Stimulated activated CD8-positive, alpha-beta memory T cell treated with anti-CD3 and anti-CD28 coated beads, Interleukin-4, amount 100 ng/mL, for 24 hours (primary cell): ENCODE results near the gene CYBC1.
A peak's percentile ranks its signal among the peaks of the same experiment; 100 is the strongest.
"Not testable (repeated sequence)": the region's sequence is repeated elsewhere in the genome, so short reads cannot be mapped to it uniquely, and the experiment has no call there.

Source experiments
- DNase-seq: peaks from one replicate; pipeline ENCODE4 v3.0.0-alpha.2; 2020; ENCODE audit warnings: low read depth

CYBC1 gene

GRCh38 chr17:82434216-82434565, 16.4 kb downstream of the CYBC1 start:
- peak; percentile 18 for DNase-seq

- no peak for DNase-seq
Observed at GRCh38 chr17:82433560-82434215, 16.9 kb downstream of the CYBC1 start.

- DNase-seq = no peak
Observed at GRCh38 chr17:82432017-82432416, 18.5 kb downstream of the CYBC1 start.

GRCh38 chr17:82429824-82430223, 20.7 kb downstream of the CYBC1 start:
- DNase-seq = no peak

- DNase-seq = no peak
Observed at GRCh38 chr17:82428546-82428945, 22.0 kb downstream of the CYBC1 start.

- DNase-seq = no peak
Observed at GRCh38 chr17:82424863-82425159, 25.7 kb downstream of the CYBC1 start.

- peak; percentile 33 for DNase-seq
Observed at GRCh38 chr17:82424001-82424862, 26.3 kb downstream of the CYBC1 start.

- no peak for DNase-seq
Observed at GRCh38 chr17:82419540-82419939, 31.0 kb downstream of the CYBC1 start.

GRCh38 chr17:82418001-82418986, 32.3 kb downstream of the CYBC1 start, which contains the start of the genes HEXD and OGFOD3:
Gene HEXD, plus strand, starts transcription at chr17:82418347. Its CDS starts 1,453 bp downstream, at chr17:82419800.
Gene OGFOD3, minus strand, starts transcription at chr17:82418586. Its CDS starts 101 bp downstream, at chr17:82418485.
- DNase-seq = peak; percentile 77

- no peak for DNase-seq
Observed at GRCh38 chr17:82416771-82417170, 33.8 kb downstream of the CYBC1 start.

- DNase-seq = no peak
Observed at GRCh38 chr17:82416264-82416663, 34.3 kb downstream of the CYBC1 start.

GRCh38 chr17:82415786-82416185, 34.8 kb downstream of the CYBC1 start:
- DNase-seq = no peak

GRCh38 chr17:82415336-82415735, 35.2 kb downstream of the CYBC1 start:
- no peak for DNase-seq

- peak; percentile 53 for DNase-seq
Observed at GRCh38 chr17:82414548-82415281, 35.8 kb downstream of the CYBC1 start.

- DNase-seq = no peak
Observed at GRCh38 chr17:82412535-82413520, 37.7 kb downstream of the CYBC1 start.

GRCh38 chr17:82412081-82412480, 38.5 kb downstream of the CYBC1 start:
- DNase-seq = not testable (repeated sequence)

GRCh38 chr17:82411396-82412053, 39.0 kb downstream of the CYBC1 start:
- DNase-seq = no peak

GRCh38 chr17:82410014-82410716, 40.4 kb downstream of the CYBC1 start:
- DNase-seq = no peak

GRCh38 chr17:82408938-82409318, 41.6 kb downstream of the CYBC1 start:
- DNase-seq = no peak
